HG02943 (cell line): ENCODE results near the gene MECP2.

ENCODE experiments used
- ATAC-seq: cut with Tn5 transposase; IDR thresholded peaks from one replicate; pipeline ENCODE4 v1.9.1; 2021; ENCODE audit warnings: mild to moderate bottlenecking, low read depth, moderate library complexity; ENCODE audit not compliant: unreplicated experiment

The MECP2 gene

DNA sequence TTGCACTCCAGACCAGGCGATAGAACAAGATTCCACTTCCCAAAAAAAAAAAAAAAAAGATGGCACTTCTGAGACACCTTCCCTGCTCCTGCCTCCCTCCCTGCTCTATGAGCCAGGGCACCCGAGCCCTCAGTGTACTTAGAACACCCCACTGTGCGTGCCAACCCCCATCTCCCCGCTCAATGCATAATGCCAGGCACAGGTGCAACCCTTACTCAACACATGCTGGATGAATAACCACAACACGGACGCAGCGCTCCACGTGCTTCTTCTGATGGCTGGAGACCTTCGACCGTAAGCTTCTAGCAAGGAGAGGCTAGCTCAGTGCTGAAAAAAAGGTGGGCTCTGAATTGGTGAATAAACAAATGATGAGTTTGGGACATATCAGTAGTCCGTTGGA lies 57.9 kb downstream of the MECP2 start:
- no peak for ATAC-seq

DNA sequence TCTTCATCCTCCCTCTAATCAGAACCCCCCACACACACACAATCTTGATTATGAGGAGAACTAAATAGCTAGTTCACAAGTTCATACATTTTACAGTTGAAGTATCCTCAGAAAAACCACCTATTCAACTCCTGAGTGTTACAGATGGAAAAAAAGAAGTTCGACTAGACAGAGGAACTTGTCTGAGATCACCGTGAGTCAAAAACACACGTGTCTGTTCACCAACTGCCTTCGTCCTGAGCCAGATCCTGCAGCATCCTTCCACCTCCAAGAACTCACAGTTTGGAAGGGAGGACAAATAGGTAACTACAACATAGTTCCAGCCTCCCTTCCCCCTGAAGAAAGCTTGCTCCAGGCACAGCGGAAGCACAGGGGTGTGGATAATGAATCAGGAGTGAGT lies 58.9 kb downstream of the MECP2 start:
- ATAC-seq: no peak

DNA sequence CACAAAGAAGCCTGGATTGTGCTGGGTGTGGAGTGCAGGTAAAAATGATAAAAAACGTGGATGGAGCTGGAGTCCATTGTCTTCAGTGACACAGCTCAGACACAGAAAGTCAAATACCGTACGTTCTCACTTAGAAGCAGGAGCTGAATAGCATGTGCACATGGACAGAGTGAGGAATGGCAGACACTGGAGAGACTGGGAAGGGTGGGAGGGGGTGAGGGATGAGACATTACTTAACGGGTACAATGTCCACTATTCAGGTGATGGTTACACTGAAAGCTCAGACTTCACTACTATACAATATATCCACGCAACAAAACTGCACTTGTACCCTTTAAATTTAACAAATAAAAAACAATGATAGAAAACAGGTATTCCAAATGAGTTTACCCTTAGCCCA lies 59.8 kb downstream of the MECP2 start:
- ATAC-seq: no peak

DNA sequence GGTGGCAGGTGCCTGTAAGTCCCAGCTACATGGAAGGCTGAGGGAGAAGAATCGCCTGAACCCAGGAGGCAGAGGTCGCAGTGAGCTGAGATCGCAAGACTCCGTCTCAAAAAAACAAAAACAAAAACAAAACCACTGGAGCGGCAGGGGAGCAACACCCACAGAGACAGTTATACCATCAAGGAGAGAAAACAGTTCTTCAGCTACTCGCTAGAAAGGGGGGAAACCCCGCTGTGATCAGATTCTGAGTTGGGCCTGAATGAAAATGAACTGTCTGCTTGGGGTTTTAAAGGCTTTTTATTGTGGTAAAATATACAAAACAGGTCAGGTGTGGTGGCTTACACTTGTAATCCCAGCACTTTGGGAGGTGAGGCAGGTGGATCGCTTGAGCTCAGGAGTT lies 61.0 kb downstream of the MECP2 start:
- ATAC-seq: no peak

DNA sequence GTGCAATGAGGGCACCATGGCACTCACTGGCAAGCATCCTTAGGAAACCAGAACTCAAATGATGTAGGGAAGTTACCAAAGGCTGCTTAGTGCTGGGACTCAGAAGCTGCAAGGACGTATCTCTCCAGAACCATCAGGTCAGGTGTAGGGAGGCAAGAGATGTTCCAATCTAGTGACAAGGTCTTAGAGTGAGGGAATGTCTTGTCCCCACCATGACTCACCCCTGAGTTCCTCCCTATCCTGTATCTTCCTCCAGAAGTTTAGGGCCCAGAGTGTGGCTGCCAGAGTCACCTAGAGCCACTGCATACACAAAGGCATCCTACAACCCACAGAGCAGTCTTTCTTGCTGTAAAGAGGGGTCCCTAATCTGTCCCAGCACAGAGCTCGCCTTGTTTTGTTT lies 63.7 kb downstream of the MECP2 start:
- ATAC-seq: no peak

DNA sequence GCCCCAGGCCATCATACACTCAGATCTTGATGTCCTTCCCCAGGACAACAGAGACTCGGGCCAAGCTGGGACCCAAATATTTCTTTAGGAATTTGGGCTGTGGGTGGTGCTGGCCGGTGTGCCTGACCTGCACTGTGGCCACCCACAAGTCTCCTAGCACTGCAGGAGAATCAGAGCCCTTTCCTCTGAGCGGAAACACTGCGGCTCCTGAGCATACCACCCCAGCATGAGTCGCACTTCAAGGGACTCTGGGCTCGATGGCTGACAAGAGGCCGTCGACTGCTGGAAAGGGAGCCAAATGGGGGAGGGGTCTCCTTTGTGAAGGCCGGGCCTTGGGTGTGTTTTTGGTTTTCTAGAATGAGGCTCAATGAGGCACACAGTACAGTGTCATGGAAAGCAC lies 64.9 kb downstream of the MECP2 start:
- ATAC-seq: no peak

DNA sequence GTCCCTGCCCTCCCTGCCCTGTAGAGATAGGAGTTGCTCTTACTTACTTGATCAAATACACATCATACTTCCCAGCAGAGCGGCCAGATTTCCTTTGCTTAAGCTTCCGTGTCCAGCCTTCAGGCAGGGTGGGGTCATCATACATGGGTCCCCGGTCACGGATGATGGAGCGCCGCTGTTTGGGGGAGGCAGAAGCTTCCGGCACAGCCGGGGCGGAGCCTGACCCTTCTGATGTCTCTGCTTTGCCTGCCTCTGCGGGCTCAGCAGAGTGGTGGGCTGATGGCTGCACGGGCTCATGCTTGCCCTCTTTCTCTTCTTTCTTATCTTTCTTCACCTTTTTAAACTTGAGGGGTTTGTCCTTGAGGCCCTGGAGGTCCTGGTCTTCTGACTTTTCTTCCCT lies 65.4 kb downstream of the MECP2 start:
- no peak for ATAC-seq

DNA sequence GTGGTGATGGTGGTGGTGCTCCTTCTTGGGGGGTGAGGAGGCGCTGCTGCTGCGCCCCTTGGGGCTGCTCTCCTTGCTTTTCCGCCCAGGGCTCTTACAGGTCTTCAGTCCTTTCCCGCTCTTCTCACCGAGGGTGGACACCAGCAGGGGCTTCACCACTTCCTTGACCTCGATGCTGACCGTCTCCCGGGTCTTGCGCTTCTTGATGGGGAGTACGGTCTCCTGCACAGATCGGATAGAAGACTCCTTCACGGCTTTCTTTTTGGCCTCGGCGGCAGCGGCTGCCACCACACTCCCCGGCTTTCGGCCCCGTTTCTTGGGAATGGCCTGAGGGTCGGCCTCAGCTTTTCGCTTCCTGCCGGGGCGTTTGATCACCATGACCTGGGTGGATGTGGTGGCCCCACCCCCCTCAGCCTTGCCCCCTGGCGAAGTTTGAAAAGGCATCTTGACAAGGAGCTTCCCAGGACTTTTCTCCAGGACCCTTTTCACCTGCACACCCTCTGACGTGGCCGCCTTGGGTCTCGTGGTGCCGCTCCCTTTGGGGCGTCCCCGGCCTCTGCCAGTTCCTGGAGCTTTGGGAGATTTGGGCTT lies 66.7 kb downstream of the MECP2 start:
- ATAC-seq: no peak

DNA sequence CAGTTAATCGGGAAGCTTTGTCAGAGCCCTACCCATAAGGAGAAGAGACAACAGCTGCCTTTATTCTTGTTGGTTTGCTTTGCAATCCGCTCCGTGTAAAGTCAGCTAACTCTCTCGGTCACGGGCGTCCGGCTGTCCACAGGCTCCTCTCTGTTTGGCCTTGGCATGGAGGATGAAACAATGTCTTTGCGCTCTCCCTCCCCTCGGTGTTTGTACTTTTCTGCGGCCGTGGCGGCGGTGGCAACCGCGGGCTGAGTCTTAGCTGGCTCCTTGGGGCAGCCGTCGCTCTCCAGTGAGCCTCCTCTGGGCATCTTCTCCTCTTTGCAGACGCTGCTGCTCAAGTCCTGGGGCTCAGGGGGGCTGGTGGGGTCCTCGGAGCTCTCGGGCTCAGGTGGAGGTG lies 67.3 kb downstream of the MECP2 start:
- no peak for ATAC-seq

DNA sequence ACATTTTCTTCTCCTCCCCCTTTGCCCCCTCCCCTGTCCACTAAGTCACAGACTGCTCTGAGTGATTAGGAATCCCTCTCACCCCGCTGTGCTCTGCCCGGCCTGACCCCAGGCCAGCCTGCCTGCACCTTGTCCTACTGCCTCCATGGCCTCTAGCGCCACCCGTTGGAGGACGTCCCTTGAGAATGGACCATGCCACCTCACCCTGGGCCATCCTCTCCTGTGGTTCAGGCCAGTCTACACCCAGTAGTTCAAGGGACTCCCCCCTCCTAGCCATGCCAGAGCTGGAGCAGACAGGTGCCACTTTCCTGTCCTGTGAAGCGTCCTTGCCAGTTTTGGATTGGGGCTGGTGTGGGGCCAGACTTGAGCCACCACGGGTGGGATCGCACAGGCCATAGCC lies 68.1 kb downstream of the MECP2 start:
- no peak for ATAC-seq

DNA sequence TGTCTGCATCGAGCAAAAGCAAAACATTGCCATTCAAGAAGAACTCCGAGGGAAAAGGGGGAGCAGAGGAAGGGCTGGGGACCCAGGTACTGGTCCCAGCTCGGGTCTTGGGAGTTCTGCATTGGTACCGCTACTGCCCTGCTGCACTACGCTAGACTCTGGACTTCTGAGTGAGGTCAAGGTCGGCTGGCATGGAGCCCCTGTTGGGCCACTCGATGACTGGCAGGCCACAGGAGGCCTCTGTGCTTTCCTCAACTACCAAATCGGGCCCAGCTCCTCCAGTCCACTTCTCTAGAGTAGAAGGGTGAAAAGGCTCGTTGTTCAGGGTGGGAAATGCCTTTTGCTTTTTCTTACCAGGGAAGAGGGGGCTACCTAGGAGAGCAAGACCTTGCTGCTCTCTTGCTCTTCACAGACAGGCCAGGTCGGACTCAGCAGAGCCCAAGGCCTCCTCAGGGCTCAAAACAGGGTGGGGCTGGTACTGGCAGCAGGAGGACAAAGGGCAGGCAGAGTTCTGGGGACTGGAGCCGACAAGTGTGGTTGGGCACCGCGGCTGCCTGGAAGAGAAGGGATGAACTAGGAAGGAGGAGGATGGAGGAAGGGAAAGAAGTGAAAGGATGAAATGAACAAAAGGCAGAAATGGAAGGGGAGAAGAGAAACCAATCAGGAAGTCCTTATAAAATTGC lies 68.9 kb downstream of the MECP2 start:
- ATAC-seq: no peak

DNA sequence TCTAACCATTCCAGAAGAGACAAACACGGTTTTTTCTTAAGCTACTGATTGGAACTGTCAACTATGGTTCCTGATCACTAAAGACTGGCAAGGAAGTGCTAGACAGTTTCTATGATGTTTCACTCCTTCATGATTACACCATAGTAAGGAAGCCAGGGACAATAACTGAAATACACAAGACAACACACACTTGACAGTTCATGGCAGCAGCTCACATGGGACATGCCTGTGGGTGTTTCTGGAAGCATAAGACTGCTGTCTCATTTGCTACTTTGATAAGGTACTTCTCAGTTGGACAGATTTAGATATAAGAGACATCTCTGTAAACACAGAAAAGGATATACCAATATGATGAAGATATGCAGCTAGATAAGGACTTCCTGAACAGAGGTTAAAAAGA lies 69.5 kb downstream of the MECP2 start:
- ATAC-seq: no peak

DNA sequence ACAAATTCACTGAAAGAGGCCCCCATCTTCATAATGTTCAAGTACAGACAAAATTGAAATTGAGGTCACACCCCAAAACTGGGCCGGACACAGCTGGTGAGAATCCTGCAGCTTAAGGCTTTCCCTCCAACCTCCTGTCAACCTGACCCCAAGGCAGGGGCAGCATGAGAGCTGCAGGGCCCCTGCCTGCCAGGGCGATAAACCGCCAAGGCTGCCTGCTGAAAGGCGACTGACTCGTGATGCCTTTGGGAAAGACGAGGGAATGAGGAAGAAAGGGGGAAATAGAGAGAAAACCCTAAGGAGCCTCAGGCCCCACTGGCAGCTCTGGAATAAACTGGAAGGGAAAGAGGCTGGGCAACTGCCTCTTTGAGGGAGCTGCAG lies 70.5 kb downstream of the MECP2 start:
- no peak for ATAC-seq

DNA sequence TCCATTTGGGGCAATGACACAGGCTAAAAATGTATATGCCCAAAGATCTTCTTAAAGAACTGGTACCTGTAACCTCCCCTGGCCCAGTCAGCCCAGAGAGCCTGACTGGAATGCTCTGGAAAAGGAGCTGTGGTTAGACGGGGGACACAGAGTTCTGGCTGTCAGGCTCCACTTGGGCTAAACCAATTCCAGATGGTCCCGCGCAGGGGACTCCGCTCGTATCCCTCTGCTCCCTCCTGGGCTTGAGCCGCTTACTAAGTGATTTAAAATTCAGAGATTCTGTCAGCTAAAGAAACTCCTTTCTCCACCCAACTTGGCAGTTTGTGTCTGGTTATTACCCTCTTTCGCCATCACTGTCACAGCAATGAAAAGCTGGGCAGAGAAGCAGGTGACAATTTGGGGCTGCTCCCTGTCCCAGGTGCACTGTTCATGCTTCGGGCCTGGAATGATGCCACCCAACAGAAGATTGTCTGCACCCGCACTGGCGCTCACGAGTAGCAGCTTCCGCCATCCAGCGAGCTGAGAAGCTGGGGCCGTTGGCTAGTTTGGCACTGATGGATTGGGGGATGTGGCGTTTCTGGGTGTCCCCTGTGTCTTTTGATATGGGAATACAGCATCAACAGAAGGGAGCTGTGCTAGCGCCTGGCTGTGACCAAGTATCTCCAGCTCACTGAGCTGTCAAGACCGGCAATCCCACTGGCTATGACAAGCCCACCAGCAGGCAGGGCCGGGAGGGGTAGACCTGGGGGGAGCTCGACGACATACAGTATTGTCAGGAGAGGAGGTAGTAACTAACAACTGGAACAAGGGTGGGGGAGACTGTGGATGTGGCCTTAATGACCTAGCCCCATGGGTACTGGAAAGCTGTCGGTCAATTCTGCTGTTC lies 71.1 kb downstream of the MECP2 start:
- no peak for ATAC-seq

DNA sequence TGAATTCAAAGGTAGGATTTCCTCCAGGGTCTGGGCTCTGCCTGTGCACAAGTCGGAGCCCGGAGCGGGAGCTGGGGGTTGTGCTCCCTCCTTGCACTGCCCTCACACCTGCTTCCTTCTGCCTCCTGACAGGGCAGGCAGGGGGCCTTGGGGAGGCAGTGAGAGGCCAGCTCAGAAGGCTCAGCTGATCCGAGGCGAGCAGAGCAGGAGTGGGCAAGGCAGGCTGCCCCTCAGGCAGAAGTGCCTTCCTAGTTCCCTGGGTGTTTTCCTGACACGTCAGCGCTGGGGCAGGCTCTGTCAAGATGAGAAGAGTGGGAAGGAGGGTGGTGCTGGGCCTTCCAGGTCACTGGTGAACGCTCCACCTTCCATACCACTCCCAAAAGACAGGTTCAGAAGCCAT lies 72.3 kb downstream of the MECP2 start:
- no peak for ATAC-seq

DNA sequence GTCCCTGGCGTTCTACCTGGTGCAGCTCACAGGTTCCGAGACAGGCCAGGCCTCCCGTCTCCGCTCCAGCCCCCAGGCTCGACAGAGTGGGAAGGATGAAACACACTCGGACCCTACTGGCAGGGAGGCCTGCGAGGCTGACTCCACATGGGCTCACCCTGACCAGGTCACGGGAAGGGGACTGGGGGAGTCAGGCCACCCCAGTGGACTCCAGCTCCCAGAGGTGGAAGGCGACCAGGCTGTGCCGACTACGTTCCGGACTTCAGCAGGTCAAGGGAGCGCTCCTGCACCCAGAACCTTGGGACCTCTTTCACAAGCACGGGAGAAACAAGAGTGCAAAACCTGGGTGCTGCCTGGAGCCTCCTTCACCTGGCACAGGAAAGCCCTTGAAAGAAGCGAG lies 73.2 kb downstream of the MECP2 start:
- ATAC-seq: no peak

DNA sequence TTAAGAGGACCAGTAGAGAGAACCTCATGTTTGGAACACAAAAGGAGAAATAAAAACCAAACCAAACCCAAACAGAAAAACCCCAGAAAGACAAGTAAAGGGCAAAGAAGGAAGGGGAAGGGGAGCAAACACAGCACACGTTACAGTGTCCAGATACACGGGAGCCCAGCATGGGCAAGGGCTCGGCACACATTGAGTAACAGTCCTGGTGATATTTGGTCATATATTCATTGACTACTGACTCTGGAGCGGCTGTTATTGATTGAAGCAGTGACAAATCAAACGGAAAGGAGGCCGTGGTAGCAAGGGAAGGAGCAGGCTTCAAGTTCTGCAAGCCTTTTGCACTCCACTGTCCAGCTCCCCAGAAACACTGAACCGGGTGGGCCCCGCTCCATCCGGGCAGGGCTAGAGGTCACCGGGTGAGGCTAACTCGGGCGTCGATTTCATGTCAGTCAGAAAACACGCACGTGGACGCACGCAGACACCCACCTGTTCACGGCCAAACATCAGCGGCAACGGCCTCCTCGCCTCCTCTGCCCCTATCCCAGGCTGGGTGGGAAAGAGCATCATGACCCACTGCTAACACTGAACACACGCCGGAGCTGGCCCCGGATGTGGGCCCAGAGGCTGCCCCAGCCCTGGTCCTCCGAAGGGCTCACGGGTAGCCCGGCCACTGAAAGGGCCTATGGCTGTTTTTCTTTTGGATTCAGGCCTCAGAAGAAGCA lies 74.1 kb downstream of the MECP2 start:
- ATAC-seq: no peak

DNA sequence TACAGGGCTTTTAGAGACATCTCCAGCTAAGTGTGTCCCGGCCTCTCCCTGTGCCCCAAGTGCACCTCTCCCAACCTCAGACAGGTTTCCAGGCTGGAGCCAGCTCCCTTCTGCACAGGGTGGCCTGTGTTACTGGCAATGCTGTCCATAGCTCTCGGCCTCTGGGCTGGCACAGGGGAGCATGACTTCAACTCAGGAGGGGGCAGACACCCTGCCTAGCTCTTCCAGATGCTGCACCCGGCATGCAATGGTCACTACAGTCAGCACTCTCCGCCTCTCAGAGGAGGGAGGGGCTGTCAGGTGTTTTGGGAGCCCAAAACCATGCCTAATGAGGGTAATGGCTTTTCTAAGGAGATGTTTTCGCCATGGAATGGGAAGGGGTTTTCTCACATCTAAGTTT lies 75.4 kb downstream of the MECP2 start:
- ATAC-seq: no peak

DNA sequence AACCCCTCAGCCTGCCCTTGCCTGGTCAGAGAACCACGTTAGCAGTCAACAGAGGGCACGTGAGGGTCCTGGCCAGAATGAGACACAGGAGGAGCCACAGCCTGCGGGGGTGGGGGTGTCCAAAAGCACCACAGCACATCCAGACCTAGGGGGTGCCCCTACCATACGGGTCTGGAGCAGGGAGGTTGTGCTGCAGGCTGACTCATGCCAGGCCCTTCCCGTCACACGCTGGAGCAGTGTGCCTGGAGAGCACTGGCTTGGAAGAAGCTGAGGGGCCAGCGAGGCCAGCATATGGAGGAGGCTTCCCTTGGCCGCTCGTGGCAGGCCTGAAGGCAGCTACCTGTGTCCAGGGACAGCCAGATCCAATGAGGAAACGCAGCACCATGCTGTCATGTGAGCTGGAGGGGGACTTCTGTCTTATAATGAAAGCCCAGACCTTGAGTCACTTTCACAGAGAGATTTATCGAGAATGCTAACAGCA lies 76.3 kb downstream of the MECP2 start:
- no peak for ATAC-seq

DNA sequence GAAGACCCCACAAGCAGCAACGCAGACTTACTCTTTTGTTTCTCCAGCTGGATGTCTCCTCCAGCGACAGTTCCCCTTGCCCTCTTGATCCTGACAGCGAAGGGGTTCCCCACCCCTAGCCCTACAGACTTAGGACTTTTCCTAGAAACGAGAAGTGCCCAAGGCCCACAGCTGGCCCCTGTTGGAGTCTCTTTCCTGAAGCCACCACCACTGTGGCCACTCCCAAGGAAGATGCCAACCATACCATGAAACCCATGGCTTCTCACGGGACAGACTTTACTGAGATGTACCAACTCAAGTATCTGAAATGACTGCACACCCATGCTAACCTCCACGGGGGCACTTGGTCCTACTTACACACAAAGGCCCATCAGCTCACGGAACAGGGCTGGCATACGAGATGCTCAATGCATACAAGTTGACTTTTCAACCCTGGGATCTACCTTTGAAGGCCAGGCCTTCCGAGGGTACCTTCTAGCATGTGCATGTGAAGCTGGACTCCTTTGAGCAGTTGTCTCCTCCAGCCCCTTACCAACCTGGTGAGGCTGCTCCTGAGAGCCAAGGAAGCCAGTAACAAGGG lies 76.9 kb downstream of the MECP2 start:
- ATAC-seq: no peak
